Parathyroid adenoma (tissue), 2 donors: ENCODE measurements around the gene TMEM138.

Experiments used
- H2AFZ ChIP-seq: fragments of 300-600 bp; sonication (generic); one replicate; pipeline ENCODE4 v1.7.0; 2017; ENCODE audit warnings: antibody characterized with exemption, mild to moderate bottlenecking
- H3K27ac ChIP-seq: fragments of 300-600 bp; sonication (generic); one replicate; pipeline ENCODE4 v1.7.0; 2017
- H3K27me3 ChIP-seq: fragments of 300-600 bp; sonication (generic); one replicate; pipeline ENCODE4 v1.7.0; 2017; ENCODE audit warnings: low read length; ENCODE audit not compliant: control insufficient read depth, insufficient read depth
- H3K36me3 ChIP-seq: fragments of 300-600 bp; sonication (generic); one replicate; pipeline ENCODE4 v1.7.0; 2017; ENCODE audit warnings: low read length; ENCODE audit not compliant: control insufficient read depth, insufficient read depth
- H3K4me1 ChIP-seq: fragments of 300-600 bp; sonication (generic); one replicate; pipeline ENCODE4 v1.7.0; 2017; ENCODE audit warnings: control low read depth
- H3K4me2 ChIP-seq: fragments of 300-600 bp; sonication (generic); one replicate; pipeline ENCODE4 v1.7.0; 2017; ENCODE audit warnings: low read length
- H3K4me3 ChIP-seq: fragments of 300-600 bp; sonication (generic); one replicate; pipeline ENCODE4 v1.7.0; 2017; ENCODE audit warnings: low read depth, low read length
- H3K79me2 ChIP-seq: fragments of 300-600 bp; sonication (generic); one replicate; pipeline ENCODE4 v1.7.0; 2017; ENCODE audit warnings: control low read depth
- H3K9ac ChIP-seq: fragments of 300-600 bp; sonication (generic); one replicate; pipeline ENCODE4 v1.7.0; 2017; ENCODE audit warnings: mild to moderate bottlenecking
- H3K9me3 ChIP-seq: fragments of 300-600 bp; sonication (generic); one replicate; pipeline ENCODE4 v1.7.0; 2017; ENCODE audit warnings: low read length; ENCODE audit not compliant: control insufficient read depth
- CTCF ChIP-seq: fragments of 300-600 bp; sonication (generic); IDR thresholded peaks from one replicate; pipeline ENCODE4 v1.7.0; 2017; ENCODE audit warnings: antibody characterized with exemption, mild to moderate bottlenecking
- donor health status: primary hyperparathyroidism.

Gene TMEM138

GRCh38 chr11:61413496-61413895, 51.3 kb downstream of the TMEM138 start:
- Histone ChIP-seq H3K36me3 (no peaks in the 10 kb centered on the region), H3K4me2 (no peak overlapping the region), H3K4me3 (no peak overlapping the region), H3K9me3 (no peaks in the 10 kb centered on the region), H3K27me3 (no peaks in the 10 kb centered on the region), H3K9ac (no peak overlapping the region), H2AFZ (no peak overlapping the region), H3K79me2 (no peaks in the 10 kb centered on the region), H3K4me1 (peaks cover 4% of the 10 kb centered on the region), H3K27ac (no peak overlapping the region)
- no peak for TF ChIP-seq CTCF

DNA sequence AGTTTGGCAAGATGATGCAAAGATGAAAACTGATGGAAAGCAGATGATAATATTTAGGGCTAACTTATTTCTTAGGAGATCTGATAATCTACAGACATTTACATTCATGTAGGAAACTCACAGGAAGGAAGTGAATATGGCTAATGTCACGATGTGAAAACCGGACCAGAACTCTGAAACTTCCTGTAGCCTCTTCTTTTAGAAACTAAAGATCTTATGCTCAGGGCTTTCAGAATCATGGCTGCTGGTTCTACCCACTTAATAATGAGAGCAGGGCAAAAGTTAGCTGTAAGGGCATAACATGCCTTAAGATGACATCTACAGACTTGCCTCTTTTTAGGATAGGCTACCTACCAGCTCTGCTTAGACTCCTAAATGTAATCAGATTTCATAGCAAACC, 52.4 kb downstream of the TMEM138 start:
- H2AFZ ChIP-seq: no peak overlapping the region
- no peaks in the 10 kb centered on the region for H3K27me3 ChIP-seq
- no peak overlapping the region for H3K27ac ChIP-seq
- peaks cover 4% of the 10 kb centered on the region for H3K4me1 ChIP-seq
- no peaks in the 10 kb centered on the region for H3K9me3 ChIP-seq
- no peak overlapping the region for H3K4me2 ChIP-seq
- no peaks in the 10 kb centered on the region for H3K79me2 ChIP-seq
- H3K4me3 ChIP-seq: no peak overlapping the region
- no peak overlapping the region for H3K9ac ChIP-seq
- TF ChIP-seq CTCF: no peak
- no peaks in the 10 kb centered on the region for H3K36me3 ChIP-seq

DNA sequence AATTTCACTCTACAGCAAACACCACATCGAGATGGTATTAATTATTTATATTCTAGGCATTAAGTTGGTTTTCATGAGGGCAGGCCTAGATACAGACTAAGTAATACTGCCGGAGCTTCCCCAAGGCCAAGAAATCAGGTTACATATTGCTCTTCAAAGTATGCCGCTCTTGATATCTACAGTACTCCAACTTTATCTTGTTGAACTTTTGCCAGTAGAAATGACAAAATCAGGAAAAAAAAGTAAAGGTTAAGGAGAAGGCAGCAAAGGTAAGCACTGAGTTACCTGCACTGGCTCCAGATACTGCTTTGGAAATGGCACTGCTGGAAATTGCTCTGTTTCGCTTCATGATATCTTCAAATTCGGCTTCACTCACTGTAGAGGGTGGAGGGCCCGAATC, 53.2 kb downstream of the TMEM138 start:
- Histone ChIP-seq H3K27ac (no peak overlapping the region), H3K9ac (no peak overlapping the region), H3K9me3 (no peaks in the 10 kb centered on the region), H2AFZ (no peak overlapping the region), H3K36me3 (no peaks in the 10 kb centered on the region), H3K27me3 (no peaks in the 10 kb centered on the region), H3K4me2 (no peak overlapping the region), H3K4me1 (peaks cover 4% of the 10 kb centered on the region), H3K4me3 (no peak overlapping the region), H3K79me2 (no peaks in the 10 kb centered on the region)
- no peak for TF ChIP-seq CTCF

GRCh38 chr11:61416941-61417340, 54.8 kb downstream of the TMEM138 start:
- no peak overlapping the region for H2AFZ ChIP-seq
- H3K27me3 ChIP-seq: no peaks in the 10 kb centered on the region
- peaks cover 2% of the 10 kb centered on the region for H3K79me2 ChIP-seq
- H3K9ac ChIP-seq: no peak overlapping the region
- H3K4me2 ChIP-seq: no peak overlapping the region
- no peaks in the 10 kb centered on the region for H3K36me3 ChIP-seq
- TF ChIP-seq CTCF: no peak
- no peak overlapping the region for H3K27ac ChIP-seq
- H3K9me3 ChIP-seq: no peaks in the 10 kb centered on the region
- H3K4me3 ChIP-seq: no peak overlapping the region
- peaks cover 4% of the 10 kb centered on the region for H3K4me1 ChIP-seq

DNA sequence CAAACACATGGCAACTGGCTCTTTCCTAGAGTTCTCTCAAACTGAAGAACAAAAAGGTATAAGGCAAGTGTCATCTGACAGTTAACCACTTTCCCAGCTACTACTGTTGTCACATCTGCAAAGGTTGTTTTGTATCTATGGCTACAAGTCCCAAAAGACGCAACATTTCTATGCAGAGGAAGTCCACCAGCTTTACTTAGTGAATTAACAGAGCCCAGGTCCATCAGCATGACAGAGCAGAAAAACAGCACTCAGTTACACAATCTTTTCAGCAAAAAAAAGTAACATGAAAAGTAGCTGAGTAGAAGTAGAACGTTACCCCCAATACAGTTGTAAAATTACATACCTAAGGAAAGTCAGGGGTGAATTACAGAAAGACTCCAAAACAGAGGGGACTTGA, 55.5 kb downstream of the TMEM138 start:
- Histone ChIP-seq H2AFZ (no peak overlapping the region), H3K79me2 (peaks cover 9% of the 10 kb centered on the region), H3K9me3 (no peaks in the 10 kb centered on the region), H3K9ac (no peak overlapping the region), H3K4me3 (no peak overlapping the region), H3K4me1 (peaks cover 4% of the 10 kb centered on the region), H3K27ac (no peak overlapping the region), H3K27me3 (no peaks in the 10 kb centered on the region), H3K36me3 (no peaks in the 10 kb centered on the region), H3K4me2 (no peak overlapping the region)
- no peak for TF ChIP-seq CTCF
